Measurements from ENCODE around the gene AGPAT2.
"Not testable (repeated sequence)": the region's sequence is repeated elsewhere in the genome, so short reads cannot be mapped to it uniquely, and the experiment has no call there.

AGPAT2 gene

DNA sequence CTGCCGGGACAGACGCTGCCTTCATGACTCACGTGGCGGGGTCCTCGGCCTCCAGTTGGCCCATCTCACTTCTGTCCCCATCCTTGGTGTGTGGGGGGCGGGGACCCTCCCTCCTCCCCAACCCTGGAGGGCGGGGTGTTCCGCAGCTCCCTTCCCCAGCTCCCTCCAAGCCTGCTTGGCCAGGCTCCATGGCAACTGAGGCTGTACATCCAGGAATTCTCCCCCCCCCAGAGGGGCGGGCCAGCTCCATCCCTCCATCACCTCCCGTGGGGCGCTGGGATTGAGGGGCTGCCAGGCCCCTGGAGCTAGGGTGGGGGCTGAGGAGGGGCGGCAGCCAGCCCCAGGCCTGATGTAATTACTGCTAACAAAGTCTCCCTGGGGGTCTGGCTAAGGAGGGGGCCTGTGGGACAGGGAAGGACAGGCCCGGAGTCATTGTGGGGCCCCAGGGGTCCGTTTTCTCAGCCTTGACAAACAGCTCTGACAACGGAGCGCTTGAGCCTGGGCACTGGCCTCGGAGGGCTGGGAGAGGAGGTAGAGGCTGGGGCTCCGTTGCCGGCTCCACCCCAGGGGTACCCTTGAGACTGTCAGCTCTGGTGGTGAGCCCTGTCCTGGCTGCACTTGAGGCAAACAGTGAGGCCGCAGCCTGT lies 33.1 kb upstream of the AGPAT2 start:
- no peak for DNase-seq (ENCODE audit: low read depth)

DNA sequence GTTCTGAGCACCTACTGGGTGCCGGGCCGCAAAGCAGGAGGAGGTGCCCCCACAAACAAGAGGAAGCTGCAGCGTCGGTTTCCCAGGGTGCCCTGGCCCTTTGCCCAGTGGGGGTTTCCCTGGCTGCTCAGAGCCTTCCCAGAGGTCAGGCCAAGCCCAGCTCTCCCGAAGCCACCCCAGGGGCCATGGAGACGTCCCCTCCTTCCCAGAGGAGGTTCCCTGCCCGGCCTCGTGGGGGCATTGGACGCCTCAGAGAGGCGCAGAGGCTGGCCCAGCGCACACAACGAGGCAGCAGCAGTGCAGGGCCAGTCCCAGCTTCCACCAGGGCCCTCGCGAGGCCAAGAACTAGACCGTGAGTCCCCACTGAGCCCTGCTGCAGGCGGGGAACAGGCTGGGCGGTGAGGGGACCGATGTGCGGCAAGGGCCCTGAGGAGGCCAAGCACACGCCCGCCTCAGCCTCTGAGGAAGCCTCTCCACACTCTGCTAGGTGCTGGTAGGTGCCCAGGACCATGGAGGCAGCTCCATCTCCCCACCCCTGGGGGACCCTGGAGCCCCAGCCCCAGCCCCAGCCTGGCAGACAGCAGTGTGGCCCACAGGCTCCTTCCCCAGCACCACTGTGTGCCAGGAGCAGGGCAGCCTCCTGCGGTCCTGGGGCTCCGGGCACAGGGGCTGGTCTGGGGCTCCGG lies 32.1 kb upstream of the AGPAT2 start:
- DNase-seq (ENCODE audit: low read depth): no peak

DNA sequence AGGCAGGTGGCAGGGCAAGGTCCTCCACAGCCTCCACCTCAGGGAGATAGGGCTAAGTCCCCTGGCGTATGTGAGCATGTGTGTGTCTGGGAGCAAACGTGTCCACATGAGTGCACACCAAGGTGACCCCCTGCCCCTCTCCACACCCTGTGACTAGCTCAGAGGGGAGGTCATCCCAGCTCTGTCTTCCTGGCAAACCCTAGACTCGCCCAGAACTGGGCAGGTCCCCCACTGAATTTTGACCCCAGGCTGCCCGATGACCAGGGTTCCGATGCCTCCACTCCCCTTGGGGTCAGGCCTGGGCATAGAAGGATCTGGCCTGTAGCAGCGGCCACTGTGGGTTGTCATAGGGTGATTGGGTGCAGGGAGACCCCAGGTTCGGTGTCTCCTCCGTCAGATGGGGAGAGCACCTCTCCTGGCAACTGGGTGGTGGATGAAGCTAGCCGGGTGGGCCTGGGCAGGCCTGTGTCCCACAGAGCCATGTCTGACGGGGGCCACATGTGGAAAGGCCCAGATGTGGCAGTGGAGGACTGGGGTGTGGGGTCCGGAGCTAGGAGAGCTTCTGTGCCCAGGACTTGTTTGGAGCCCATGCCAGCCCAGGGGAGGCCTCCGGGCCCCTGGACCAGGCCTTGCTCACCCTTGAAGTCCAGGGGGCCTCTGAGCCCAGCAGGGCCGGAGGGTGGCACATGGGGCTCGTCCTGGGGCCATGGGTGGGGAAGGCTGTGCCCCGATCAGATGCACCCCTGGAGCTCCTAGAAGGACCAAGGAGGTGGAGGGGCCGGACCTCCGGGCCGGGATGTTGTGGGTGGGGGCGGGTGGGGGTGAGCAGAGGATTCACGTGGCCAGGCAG lies 31.3 kb upstream of the AGPAT2 start:
- DNase-seq (ENCODE audit: low read depth): no peak

DNA sequence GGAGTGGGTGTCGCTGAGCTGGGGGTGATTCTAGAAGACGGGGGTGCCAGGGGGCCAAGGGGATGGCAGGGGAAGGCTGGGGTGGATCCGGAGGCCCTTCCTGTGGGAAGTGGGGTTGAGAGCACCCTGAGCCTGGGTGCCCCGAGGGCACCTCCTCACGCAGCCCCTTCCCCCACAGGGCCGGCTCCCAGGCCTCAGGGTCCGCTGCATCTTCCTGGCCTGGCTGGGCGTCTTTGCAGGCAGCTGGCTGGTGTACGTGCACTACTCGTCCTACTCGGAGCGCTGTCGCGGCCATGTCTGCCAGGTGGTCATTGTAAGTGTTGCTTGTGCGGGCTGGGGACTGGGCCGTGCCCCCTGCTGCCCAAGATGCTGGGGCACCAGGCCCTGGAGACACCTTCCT lies 30.1 kb upstream of the AGPAT2 start:
- DNase-seq (ENCODE audit: low read depth): no peak

DNA sequence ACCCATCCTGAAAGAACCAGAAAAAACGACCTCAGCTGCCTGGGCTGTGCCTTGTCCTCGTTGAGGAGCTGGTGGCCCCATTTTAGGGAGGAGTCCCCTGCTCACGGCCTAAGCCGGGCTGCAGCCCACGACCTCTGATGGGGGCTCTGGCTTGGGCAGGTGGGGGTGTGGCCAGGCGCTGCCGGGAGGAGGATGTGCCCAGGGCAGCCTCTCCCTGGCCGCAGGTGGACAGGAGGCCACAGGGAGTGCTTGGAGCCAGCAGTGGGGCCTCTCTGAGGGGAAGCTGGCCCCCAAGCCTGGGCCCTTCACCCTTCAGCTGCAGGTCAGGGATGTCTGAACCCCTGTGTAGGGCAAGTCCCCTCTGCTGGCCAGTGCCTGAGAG lies 27.6 kb upstream of the AGPAT2 start:
- no peak for DNase-seq (ENCODE audit: low read depth)

DNA sequence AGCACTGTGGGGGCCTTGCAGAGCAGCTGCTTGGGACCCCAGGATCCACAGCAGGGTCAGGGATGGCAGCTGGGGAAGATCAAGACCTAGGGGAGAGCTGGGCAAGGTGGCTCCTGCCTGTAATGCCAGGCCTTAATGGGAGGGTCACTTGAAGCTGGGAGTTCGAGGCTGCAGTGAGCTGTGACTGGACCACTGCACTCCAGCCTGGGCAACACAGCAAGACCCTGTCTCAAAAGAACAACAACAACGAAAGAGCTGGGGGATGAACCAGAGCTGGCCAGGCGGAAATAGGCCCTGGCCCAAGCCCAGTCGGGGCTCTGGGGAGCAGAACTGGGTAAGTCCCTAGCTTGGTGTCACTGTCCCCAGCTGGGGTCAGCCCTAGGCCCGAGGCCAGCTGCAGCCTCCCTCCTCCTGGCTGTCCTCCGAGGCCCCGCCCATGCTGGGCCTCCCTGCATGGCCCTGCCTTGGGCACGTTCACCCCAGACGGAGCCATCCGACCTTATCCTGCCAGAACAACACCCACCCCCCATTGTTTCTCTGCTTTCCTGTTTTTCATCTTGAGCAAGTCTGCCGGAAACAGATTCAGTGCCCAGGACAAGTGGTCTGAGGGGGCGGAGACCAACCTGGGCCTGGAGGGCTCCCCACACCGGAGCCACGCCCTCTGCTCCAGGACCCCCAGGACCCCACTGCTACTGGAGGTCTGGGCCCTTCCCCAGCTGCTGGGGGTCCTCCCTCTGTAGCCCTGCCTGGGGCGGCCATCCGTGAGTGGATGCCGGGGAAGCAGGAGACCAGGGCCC lies 27.0 kb upstream of the AGPAT2 start:
- DNase-seq (ENCODE audit: low read depth): no peak

DNA sequence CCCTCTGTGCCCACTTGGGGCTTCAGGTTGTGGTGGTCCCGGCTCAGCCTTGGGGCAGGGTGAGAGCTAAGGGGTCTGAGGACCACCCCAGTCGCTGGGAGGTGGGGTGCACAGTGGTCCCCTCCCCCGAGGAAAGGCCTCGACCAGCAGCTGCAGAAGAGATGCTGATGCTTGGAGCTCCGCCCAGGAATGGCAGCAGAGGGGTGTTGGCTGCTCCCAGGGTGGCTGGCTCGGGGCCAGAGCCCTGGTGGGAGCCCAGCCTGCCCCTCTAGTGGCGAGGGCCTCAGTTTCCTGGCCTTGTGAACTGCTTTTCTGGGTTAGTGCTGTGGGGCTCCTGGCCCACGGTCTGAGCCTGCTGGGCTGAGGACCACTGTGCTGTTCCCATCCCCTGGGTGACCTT lies 26.3 kb upstream of the AGPAT2 start:
- no peak for DNase-seq (ENCODE audit: low read depth)

DNA sequence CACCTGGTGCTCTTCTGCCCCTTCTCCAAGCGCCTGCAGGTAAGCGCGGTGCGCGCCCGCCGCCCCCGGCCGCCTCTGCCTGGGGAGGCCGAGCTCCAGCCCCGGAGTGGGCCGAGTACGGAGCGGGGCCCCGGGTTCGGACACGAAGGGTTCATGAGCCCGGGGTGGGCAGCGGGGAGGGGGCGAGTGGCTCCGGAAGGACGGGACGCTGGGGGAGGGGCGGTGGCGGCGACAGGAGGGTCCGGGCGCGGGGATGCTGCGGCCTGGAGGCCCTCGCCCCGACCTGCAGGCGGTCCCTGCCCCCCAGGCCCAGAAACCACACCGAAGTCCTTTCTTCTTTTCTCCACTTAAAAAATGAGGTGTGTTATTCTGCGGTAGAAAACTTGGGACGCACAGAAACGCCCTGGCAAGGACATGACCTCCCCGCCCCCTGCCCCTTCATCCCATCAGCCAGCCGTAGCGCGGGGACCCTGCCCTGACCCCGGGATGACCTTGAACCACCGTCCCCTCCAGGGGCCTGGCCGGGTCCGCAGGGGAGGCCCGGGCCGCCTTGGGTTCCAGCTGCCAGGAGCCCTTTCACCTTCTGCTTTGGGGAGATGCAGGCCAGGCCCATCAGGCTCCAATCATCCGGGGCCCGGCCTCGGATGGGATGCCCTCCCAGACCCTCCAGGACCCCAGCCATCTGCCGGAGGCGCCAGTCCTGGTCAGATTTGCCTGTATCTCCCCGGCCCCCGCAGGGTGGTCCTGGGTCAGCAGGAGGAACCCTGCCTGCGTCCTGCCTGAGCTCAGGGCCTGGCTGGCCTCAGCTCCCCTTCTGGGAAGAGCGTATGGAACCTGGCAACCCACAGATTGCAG lies 25.7 kb upstream of the AGPAT2 start:
- no peak for DNase-seq (ENCODE audit: low read depth)

DNA sequence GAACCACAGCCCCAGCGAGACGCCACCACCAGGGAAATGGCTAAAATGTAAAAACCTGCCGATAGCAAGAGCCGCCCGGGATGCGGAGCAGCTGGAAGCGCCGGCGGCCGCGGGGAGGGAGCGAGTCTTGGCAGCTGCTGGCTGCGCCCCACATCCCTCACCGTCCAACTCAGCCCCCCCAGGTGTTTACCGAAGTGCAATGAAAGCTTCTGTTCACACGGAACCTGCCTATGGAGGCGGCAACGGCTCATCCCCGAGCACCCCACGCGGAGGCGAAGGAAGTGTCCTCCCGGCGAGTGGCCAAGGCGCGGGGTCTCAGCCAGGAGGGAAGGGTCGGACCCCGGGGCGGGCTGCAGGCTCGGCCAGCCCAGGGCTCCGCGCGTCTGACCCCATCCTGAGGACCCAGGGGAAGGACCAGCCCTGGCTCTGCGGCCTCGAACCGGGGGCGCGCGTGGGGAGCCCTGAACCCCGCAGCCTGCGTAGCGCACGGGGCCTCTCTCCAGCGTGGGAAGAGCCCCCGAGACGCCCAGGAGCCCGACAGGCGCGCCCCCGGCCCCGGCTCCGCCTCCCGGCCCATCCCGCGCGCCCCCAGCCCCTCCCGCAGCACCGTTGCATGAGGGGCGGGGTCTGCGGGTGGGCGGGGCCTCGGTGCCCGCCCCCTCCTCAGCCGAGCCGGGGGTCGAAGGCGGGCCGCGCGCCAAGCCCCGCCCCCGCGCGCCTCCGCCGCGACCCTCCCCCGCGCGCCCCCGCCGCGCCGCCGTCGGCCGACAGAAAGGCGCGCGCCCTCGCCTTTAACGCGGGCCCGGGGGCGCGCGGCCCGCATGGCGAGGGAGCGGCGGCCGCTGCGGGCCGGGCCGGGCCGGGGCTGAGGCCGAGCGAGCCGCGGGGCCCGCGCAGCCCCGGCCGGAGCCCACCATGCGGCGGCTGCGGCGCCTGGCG lies 24.8 kb upstream of the AGPAT2 start, which contains the start of gene DIPK1B:
DIPK1B (plus strand) TSS at position 822 of the 939 bp plus-strand sequence; CDS start at position 916, 94 bp downstream.
- DNase-seq (ENCODE audit: low read depth): no peak

DNA sequence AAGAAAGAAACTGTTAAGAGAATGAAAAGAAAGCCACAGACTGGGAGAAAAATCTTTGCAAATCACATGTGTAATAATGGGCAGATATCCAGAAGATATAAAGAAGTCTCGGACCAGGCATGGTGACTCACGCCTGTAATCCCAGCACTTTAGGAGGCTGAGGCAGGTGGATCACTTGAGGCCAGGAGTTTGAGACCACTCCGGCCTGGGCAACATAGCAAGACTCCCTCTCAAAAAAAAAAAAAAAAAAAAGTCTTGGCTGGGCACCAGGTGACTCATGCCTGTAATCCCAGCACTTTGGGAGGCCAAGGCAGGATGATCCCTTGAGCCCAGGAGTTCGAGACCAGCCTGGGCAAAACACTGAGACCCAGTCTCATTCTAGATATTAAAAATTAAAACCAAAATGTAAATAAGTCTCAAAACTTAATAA lies 24.0 kb upstream of the AGPAT2 start:
- not testable (repeated sequence) for DNase-seq (ENCODE audit: low read depth)

DNA sequence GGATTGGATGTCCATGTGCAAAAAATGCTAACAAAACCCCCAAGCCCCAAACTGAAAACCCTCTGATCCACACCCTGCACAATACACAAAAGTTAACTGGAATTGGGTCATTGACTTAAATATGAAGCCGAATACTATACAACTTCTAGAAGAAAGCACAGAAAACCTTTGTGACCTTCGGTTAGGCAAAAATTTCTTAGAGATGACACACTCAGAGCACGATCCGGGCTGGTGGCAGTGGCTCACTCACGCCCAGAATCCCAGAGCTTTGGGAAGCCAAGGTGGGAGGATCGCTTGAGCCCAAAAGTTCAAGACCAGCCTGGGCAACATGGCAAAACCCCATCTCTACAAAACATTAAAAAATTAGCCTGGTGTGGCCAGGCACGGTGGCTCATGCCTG lies 23.3 kb upstream of the AGPAT2 start:
- no peak for DNase-seq (ENCODE audit: low read depth)

DNA sequence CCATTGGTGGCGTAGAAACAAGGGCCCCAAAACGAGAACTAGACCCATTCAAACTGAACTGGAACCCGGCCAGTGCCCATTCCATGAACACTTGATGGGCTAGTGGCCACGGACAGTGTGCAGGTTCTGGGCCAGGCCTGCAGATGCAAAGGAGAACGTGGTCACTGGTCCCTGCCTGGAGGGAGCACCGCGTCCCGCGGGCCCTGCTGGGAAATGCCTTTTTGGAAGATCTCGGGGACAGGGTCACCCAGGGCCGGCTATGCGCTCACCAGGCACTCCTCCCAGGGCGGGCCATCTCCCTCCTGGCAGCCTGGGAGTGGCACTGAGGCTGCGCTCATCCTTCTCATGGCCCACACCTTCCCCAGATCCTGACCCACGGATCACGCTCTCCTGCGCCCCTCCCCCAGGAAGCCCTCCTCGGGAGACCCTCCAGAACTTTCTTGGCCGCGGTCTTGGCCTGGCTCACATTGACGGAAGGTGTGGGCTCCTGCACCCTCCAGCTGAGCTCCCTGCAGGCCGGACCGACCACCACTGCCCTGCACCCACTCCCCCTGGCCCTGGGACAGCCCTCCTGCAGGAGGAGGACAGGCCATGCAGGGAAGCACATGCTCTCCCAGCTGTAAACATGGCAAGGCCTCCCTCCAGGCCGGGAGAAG lies 22.3 kb upstream of the AGPAT2 start:
- DNase-seq (ENCODE audit: low read depth): no peak

DNA sequence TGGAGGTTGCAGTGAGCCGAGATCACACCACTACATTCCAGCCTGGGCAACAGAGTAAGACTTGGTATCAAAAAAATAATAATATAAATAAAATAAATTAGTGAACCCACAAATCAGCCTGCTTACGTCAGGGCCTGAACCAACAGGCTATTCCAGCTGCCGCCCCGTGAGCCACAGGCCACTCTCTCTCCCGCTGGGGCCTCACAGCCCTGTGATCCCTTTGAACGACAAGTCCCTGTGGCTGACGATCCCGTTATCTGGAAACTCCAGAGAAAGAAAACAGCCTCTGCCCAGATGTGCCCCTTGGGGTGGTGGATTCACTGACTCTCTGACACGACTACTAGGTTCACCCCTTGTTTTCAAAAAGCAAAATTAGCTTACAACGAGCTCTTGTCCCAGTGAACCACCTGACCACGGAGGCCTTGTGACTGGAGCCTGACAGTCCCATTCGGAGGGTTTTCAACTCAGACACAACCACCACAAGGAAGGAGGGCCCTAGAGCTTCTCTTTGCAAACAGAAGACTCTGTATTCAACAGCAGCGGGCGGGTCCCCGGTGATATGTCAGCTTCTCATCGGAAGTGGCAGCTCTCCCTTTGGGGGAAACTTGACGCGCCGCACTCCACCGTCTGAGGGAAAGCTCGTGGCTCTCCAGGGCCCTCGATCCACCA lies 20.7 kb upstream of the AGPAT2 start:
- DNase-seq (ENCODE audit: low read depth): no peak

DNA sequence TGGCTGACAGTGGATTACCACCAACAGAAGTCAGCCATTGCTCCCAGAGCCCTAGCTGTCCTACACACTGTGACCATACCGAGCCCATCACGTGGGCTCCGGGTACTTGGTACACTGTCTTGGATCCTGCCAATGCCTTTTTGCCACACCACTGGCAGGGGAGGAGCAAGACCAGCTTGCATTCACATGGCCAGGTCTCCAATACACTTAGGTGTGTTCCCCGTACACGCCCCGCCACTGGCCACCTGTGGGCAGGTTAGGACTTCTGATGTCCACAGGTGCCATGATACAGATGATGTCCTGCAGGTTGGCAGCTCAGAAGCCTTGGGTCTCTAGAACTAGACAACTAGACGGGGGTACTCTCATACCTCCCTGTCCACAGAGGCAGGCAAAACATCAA lies 19.8 kb upstream of the AGPAT2 start:
- DNase-seq (ENCODE audit: low read depth): no peak

DNA sequence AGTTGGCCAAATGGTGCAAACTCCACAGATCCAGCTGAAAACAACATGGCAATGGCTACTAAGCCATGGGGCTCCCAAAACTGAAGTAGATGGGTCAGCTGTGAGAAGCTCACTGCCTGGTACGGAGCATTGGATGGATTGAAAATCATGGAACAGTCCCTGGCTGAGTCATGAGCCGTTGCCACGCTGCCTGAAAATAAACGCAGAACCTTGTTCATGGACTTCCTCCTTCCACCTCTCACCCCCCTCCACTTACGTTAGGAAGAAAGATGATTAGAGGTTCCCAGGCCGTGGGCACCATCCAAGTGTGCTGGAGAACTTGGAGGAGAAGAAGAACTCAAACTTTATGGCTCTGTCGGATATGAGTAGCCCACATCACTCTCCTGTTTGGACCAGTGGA lies 18.3 kb upstream of the AGPAT2 start:
- DNase-seq (ENCODE audit: low read depth): no peak

DNA sequence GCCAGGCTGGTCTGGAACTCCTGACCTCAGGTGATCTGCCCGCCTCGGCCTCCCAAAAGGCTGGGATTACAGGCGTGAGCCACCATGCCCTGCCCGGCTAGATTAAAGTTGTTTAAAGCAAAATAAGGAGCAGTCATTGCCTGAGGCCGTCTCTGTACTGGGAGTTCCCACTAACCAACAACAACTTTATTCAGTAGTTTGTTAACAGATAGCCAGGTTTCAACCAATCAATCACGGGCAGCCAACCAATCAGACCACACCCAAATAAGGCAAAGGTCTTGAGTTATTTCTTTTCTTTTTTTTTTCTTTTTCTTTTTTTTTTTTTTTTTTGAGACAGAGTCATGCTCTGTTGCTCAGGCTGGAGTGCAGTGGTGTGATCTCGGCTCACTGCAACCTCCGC lies 17.5 kb upstream of the AGPAT2 start:
- not testable (repeated sequence) for DNase-seq (ENCODE audit: low read depth)

DNA sequence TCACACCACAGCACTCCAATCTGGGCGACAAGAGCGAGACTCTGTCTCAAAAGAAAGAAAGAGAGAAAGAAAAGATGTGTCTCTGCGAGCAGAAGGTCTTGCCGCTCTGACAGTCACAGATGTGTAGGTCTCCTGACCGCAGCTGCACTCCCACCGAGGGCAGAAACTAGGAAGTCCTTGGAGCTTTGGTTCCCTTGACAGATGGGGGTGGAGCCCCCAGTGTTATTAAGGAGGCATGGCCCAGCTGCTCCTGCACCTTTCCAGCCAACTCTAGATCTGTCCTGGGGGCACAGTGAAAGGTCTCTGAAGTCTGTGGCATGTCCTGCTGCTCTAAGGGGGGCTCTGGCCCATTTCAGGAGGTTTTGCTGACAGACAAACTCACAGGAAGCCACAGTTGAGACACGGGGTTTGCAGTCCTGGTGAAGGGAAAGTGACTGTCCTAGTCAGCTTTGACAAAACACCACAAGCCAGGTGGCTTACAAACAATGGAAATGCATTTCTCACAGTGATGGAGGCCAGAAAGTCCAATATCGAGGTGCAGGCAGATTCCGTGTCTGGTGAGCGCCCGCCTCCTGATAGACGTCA lies 16.1 kb upstream of the AGPAT2 start:
- DNase-seq (ENCODE audit: low read depth): no peak

DNA sequence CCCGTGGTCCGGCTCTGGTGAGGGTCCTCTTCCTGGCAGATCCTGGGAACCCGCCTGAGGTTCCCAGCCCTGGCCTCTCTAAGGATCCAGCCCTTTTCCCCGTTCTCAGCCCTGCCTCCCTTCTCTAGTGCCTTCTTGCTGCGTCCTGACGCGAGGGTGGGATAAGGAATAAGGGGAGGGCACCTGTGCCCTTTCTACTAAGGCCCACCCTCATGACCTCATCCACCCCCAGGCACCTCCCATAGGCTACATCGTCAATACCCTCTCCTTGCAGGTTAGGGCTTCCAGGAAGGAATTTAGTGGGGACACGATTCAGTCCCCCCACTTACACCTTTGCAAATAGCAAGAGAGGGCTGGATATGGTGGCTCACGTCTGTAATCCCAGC lies 14.4 kb upstream of the AGPAT2 start:
- no peak for DNase-seq (ENCODE audit: low read depth)

Data from stimulated activated CD8-positive, alpha-beta memory T cell treated with anti-CD3 and anti-CD28 coated beads, Interleukin-12 subunit alpha, Interleukin-12 subunit beta, amount 100 ng/mL, for 4 hours (primary cell).